ELF-1 (cell line): Measurements from ENCODE around the gene PPP1R14D.

Experiments used
- DNase-seq: peaks from one replicate; pipeline ENCODE4 v3.0.0-alpha.2; 2016; ENCODE audit warnings: low read depth, low spot score

Gene PPP1R14D

GRCh38 chr15:40819048-40819447 lies 9.5 kb downstream of the PPP1R14D start:
- DNase-seq: no peak

DNA sequence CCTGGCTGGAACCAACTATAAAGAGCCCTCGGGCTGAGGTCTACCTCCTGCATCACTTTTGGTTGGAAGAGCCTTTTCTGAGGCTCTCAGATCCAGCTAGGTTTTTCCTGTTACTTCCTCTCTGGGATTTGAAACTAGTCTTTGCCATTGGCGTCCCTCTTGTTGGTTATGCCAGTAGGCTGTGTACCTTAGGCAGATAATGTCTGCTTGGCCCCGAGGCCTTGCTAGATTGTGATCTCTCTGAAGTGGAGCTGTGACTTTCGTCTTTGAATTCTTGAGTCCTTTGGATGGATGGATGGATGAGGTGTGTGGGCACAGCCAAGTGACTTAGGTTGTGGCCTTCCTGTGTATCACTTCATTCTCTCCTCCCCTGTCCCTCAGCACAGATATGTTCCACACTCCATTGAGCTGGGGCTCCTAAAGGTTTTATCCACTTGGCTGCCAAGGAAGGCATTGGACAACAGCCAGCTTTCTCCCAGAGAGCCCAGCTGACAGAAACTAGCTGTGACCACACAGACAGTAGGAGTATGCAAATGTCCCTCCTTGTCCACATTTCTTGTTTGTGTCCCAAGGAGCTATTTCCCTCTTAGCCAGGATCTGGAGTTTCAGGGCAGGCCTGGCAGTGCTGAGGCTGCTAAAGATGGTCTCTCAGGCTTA lies 13.3 kb downstream of the PPP1R14D start:
- DNase-seq: no peak

DNA sequence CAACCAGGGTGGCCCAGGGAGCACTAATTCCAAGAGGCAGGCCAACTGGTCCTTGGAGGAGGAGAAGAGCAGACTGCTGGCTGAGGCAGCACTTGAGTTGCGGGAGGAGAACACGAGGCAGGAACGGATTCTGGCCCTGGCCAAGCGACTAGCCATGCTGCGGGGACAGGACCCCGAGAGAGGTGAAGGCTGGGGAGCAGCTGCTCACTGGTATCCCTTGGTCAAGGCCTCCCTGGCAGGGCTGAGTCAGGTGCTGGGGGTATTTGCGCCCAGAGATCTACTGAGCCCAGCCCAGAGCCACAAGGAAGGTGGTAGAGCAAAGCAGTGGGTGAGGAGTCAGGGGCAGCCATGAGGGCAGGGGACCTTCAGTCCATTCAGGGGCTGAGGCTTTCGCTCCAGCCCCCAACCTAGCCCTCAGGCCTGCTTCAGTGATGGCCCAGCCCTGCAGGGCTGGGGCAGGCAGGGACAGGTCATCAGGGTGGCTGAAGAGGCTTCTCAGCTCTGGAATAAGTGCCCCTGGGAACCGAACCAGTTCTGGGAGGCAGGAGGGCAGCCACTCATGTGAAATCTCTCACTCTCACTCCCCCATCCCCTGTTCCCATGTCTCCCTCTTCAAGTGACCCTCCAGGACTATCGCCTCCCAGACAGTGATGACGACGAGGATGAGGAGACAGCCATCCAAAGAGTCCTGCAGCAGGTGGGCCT lies 15.6 kb downstream of the PPP1R14D start:
- no peak for DNase-seq

GRCh38 chr15:40808861-40809450 lies 19.6 kb downstream of the PPP1R14D start:
- no peak for DNase-seq

- DNase-seq: no peak
Observed at GRCh38 chr15:40807888-40808461, 20.5 kb downstream of the PPP1R14D start.

DNA sequence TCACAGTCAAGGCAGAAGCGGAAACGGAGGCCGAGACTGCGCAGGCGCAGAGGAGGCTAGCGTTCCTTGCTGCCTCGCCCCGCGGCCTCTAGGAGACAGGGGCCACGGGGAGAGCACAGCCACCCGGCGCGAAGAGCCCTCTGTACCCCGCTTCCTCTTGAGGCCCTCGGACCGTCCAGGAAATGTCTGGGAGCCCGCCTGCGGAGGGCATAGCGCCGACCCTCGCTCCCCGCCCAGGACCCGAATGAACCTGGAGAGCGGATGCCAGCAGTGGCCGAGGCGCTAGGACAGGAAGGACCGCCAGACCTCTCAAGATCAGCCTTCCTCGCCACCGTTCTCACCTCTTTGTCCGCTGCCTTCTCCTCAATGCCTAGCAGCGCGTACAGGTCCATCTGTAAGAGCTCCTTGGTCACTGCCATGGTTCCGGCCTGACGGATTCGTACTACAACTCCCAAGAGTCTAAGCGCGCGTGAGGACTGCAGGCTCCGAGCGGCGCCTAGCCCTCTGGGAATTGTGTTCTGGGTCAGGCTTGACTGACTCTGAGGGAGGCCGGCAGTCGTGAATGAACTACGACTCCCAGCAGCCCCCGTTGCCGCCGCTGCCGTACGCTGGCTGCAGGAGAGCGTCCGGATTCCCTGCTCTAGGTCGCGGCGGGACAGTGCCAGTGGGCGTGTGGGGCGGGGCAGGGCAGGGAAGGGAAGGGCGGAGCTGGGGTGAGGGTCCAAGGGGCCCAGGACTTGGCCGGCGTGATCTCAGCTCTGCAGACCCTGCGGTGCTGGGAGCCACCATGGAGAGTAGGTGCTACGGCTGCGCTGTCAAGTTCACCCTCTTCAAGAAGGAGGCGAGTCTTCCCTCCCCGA lies 21.2 kb downstream of the PPP1R14D start, which contains the start of the genes DNAJC17 and ZFYVE19:
DNAJC17 (minus strand) TSS at position 446 of the 860 bp plus-strand sequence; CDS start at position 419, 27 bp downstream.
ZFYVE19 (plus strand) TSS at position 62 of the 860 bp plus-strand sequence; CDS start at position 563, 501 bp downstream.
- peak; percentile 98 for DNase-seq

GRCh38 chr15:40806672-40807027 lies 21.9 kb downstream of the PPP1R14D start:
- DNase-seq: no peak

GRCh38 chr15:40803688-40804087 lies 24.8 kb downstream of the PPP1R14D start:
- no peak for DNase-seq

DNA sequence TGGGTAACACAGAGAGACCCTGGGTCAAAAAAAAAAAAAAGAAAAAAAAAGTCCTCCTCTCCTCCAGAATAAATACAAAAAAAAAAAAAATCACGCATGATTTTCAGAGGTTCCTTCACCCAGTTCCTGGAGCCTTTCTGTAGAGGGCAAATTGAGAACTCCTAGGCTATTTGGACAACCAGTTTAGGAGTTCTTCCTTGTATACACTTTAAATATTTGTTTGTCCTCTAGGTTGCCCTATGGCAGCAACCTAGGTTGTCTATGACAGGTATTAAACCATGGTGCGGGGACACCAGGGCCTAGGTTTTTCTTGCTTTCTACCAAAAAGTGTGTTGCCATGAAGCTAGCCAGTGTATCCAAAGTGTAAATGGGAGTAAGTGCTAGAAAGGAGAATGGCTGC lies 25.4 kb downstream of the PPP1R14D start:
- no peak for DNase-seq

GRCh38 chr15:40799523-40799922 lies 29.0 kb downstream of the PPP1R14D start:
- no peak for DNase-seq

DNA sequence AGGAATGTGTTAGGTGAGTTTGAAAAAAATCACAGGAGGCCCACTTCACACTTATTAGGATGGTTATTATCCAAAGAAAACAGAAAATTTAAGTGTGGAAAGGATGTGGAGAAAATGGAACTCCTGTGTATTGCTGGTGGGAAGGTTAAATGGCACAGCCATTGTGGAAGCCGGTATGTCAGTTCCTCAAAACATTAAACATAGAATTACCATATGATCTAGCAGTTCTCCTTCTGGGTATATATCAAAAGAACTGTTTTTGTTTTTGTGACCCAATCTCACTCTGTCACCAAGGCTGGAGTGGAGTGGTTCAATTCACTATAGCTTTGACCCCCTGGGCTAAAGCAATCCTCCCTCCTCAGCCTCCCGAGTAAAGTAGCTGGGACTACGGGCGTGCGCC lies 32.0 kb downstream of the PPP1R14D start:
- no peak for DNase-seq

DNA sequence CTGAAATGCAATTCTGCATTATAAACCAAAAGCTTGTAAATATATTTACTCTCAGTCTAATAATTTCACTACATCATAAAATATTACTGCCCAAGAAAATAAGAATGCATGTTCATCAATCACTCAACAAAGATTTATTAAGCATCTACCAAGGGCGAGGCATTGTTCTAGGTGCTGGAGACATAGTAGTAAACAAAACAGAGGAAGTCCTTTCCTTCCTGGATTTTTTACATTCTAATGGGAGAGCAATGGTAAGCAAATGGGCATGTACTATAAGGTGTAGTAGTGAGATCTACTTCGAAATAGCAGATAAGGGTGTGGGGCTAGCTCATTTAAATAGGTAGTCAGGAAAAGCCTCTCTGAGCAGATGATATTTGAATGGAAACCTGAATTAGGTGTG lies 32.5 kb downstream of the PPP1R14D start:
- no peak for DNase-seq

GRCh38 chr15:40793216-40793989 lies 35.1 kb downstream of the PPP1R14D start:
- no peak for DNase-seq

DNA sequence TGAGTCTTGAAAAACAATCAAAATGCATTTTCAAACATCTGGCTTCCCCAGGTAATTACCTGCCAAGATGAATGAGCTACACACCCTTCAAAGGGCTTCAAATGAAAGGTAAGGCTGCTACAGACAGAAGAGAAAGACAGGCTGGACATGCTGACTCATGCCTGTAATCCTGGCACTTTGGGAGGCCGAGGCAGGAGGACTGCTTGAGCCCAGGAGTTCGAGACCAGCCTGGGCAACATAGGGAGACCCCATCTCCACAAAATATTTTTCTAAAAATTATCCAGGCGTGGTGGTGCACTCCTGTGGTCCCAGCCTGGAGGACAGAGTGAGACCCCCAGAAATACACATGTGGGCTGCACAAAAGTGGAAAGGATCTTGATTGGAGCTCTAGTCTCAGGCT lies 36.1 kb downstream of the PPP1R14D start:
- no peak for DNase-seq

DNA sequence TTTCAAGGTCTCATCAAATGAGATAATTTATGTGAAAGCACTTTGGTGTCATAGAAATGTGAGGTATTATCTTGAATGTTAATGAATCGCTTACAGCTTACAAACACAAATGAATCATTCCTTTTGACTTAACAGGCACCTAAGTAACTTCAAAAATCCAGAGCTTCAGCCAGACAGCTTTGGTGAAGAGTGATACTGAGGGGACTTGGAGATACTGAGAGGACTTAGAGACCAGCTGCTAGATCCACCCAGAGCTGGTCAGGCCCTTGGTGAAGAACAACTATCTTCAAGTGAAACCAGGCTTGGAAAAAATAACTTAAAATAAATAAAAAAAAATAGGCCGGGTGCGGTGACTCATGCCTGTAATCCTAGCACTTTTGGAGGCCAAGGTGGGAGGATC lies 37.8 kb downstream of the PPP1R14D start:
- DNase-seq: no peak

DNA sequence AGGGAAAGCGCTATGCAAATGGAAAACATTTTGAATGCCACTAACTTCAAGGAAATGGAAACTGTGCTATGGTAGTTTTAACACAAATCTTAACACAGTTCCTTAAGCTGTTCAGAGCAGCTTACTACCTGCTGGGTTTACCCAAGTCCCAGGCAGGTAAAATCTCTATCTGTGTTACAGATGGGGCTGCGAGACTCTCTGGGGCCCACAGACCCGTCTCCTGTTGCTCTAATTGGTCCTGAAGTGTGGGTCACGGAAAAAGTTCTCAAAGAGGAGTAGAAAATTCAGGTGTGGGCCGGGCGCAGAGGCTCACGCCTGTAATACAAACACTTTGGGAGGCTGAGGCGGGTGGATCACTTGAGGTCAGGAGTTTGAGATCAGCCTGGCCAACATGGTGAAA lies 38.5 kb downstream of the PPP1R14D start:
- DNase-seq: no peak

DNA sequence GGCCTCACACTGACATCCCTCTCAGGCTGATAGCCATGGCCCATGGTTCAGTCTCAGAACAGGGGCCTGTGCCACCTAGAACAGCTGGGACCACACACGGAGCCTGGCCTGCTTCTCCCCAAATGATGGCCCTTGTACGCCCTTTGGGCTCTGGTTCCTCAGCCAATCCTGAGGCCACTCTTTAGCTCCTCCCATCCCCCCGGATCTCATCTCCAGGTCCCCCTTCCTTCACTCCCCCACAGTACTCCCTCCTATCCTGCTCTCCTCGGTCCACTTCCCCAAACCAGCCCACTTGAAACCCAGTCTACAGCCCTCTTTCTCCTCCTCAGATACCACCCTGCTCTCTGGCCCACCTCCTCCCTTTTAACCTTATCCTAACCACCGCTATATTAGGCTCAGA lies 39.4 kb downstream of the PPP1R14D start:
- no peak for DNase-seq

DNA sequence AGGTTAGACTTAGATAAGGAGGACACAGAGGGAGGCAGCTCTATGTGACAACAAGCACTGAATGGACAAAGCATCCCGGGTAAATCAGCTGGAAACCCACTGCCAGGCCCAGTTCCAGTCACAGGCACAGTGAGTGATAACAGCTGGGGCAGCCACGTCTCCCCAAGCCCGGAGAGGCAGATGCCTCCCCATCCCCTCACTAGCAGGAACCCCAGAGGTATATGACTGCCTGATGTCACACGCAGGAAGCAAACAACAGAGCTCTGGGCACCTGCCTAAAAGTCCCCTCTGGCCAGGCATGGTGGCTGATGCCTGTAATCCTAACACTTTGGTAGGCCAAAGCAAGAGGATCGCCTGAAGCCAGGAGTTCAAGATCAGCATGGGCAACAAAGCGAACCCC lies 40.5 kb downstream of the PPP1R14D start:
- no peak for DNase-seq

DNA sequence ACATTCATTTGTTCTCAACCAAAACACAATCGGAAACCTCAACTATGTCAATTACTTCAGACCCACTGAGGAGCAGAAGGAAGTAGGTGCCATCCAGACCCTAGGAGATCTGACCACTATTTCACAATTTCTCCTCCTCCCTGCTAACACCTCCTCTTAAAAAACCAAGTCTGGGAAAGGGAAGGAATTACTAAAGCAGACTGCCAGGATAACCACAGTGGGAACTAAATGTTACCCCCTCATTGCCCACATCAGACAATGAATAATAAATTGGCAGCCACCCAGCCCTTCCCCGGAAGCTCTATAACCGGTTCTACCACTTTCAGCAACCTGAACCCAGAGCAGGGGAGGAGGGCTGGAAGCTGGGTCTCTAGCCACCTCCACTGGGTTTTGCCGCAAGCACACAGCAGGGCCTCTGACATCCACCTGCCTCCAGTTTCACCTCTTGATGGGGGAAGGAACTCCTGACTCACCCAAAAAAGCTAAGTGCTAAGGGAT lies 41.1 kb downstream of the PPP1R14D start:
- peak; percentile 85 for DNase-seq

GRCh38 chr15:40785814-40786213 lies 42.7 kb downstream of the PPP1R14D start:
- DNase-seq: peak; percentile 47

DNA sequence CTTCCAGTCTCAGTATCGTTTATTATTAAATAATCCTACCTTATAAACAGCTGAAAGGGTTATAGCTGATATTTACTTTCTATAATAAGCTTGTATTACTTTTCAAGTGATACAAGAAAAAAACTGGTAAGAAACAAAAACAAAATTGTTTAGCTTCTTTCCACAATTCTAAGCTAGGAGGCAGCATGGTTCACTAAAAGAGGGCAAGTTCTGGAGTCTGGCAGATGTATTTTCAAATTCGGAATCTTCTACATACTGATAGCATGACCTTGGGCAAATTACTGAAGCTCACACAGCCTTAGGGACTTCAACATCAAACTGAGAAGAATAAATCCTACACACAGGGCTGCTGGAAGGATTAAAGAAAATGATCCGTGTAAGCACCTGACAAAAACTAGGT lies 43.3 kb downstream of the PPP1R14D start:
- DNase-seq: no peak
